Measurements from ENCODE around the gene WRAP73.
A peak's percentile ranks its signal among the peaks of the same experiment; 100 is the strongest.
"Not testable (repeated sequence)": the region's sequence is repeated elsewhere in the genome, so short reads cannot be mapped to it uniquely, and the experiment has no call there.

The WRAP73 gene

GRCh38 chr1:3593745-3594144 lies 56.2 kb downstream of the WRAP73 start:
- no peak for DNase-seq

- no peak for DNase-seq
These were observed 56.6 kb downstream of the WRAP73 start for GRCh38 chr1:3593334-3593733.

- DNase-seq: no peak
These were observed 58.7 kb downstream of the WRAP73 start for GRCh38 chr1:3590951-3591865.

- peak; percentile 51 for DNase-seq
These were observed 59.7 kb downstream of the WRAP73 start for GRCh38 chr1:3590139-3590763.

GRCh38 chr1:3588395-3588794 lies 61.5 kb downstream of the WRAP73 start:
- DNase-seq: no peak

GRCh38 chr1:3586986-3587759 lies 62.7 kb downstream of the WRAP73 start:
- DNase-seq: no peak

GRCh38 chr1:3585940-3586568 lies 63.8 kb downstream of the WRAP73 start:
- DNase-seq: no peak

GRCh38 chr1:3585353-3585868 lies 64.5 kb downstream of the WRAP73 start:
- not testable (repeated sequence) for DNase-seq

- DNase-seq: no peak
These were observed 65.0 kb downstream of the WRAP73 start for GRCh38 chr1:3584915-3585314.

- not testable (repeated sequence) for DNase-seq
These were observed 66.2 kb downstream of the WRAP73 start for GRCh38 chr1:3583751-3584150.

GRCh38 chr1:3581296-3582036 lies 68.4 kb downstream of the WRAP73 start:
- DNase-seq: no peak

Data from DMS79 treated with DMSO at 0.1 percent for 48 hours (cell line).